ENCODE data around the gene OLFM4. TPM values are rescaled to one million over a fixed set of nuclear protein-coding genes. Genes with fewer than 3 reads are reported as not detected.

The OLFM4 gene
- total RNA-seq, 1 donor from 2014 or later: not detected

Other genes with a start within 250 kb of the OLFM4 start
- 0.34 and 1.9 TPM in 2 replicates for gene PCDH8, start 180.2 kb upstream of the OLFM4 start, total RNA-seq